H9 (cell line): ENCODE measurements around the gene HS6ST2. TPM values are rescaled to one million over a fixed set of nuclear protein-coding genes. Genes with fewer than 3 reads are reported as not detected.
A peak's percentile ranks its signal among the peaks of the same experiment; 100 is the strongest.

Experiments used
- DNase-seq: peaks from one replicate; pipeline ENCODE4 v3.0.0-alpha.2; 2017
- H2AFZ ChIP-seq: one replicate; pipeline ENCODE4 v1.6.1; 2013; ENCODE audit warnings: mild to moderate bottlenecking, low read length, control low read depth, moderate library complexity
- H2AK5ac ChIP-seq: 2 replicates; pipeline ENCODE4 v1.6.1; 2013; ENCODE audit warnings: low read length, control low read depth, mixed read lengths; ENCODE audit not compliant: insufficient read length
- H2BK120ac ChIP-seq: one replicate; pipeline ENCODE4 v1.6.1; 2013; ENCODE audit warnings: low read depth, mild to moderate bottlenecking, low read length, control low read depth, inconsistent platforms; ENCODE audit not compliant: poor library complexity, severe bottlenecking
- H2BK12ac ChIP-seq: 2 replicates; pipeline ENCODE4 v1.6.1; 2013; ENCODE audit warnings: low read length, control low read depth, mixed read lengths, low read depth; ENCODE audit not compliant: insufficient read length
- H2BK15ac ChIP-seq: 2 replicates; pipeline ENCODE4 v1.6.1; 2013; ENCODE audit warnings: low read depth, low read length, control low read depth
- H2BK20ac ChIP-seq: one replicate; pipeline ENCODE4 v1.6.1; 2013; ENCODE audit warnings: low read depth, mild to moderate bottlenecking, low read length, control low read depth, inconsistent platforms; ENCODE audit not compliant: poor library complexity, severe bottlenecking
- H2BK5ac ChIP-seq: 2 replicates; pipeline ENCODE4 v1.6.1; 2013; ENCODE audit warnings: low read length, control low read depth, mixed read lengths; ENCODE audit not compliant: insufficient read length
- H3K14ac ChIP-seq: 2 replicates; pipeline ENCODE4 v1.6.1; 2013; ENCODE audit warnings: low read length, control low read depth; ENCODE audit not compliant: insufficient read depth
- H3K18ac ChIP-seq: 2 replicates; pipeline ENCODE4 v1.6.1; 2013; ENCODE audit warnings: low read depth, mild to moderate bottlenecking, mixed read lengths, low read length, control low read depth; ENCODE audit not compliant: insufficient read length
- H3K23ac ChIP-seq: 2 replicates; pipeline ENCODE4 v1.6.1; 2013; ENCODE audit warnings: low read length, control low read depth, mixed read lengths, low read depth; ENCODE audit not compliant: insufficient read length
- H3K23me2 ChIP-seq: 2 replicates; pipeline ENCODE4 v1.6.1; 2013; ENCODE audit warnings: low read depth, mild to moderate bottlenecking, mixed read lengths, low read length, control low read depth; ENCODE audit not compliant: insufficient read length, poor library complexity, severe bottlenecking
- H3K27ac ChIP-seq: 2 replicates; pipeline ENCODE4 v1.5.1; 2013; ENCODE audit warnings: low read length, control low read depth, mixed read lengths, low read depth; ENCODE audit not compliant: insufficient read length
- H3K27me3 ChIP-seq: 2 replicates; pipeline ENCODE4 v1.6.1; 2013; ENCODE audit warnings: low read length, control low read depth, inconsistent platforms; ENCODE audit not compliant: insufficient read depth
- H3K4ac ChIP-seq: 2 replicates; pipeline ENCODE4 v1.6.1; 2013; ENCODE audit warnings: low read depth, mild to moderate bottlenecking, control low read depth, inconsistent platforms, low read length, moderate library complexity
- H3K4me1 ChIP-seq: 2 replicates; pipeline ENCODE4 v1.6.1; 2013; ENCODE audit warnings: low read length, control low read depth, inconsistent platforms; ENCODE audit not compliant: insufficient read depth
- H3K4me2 ChIP-seq: 2 replicates; pipeline ENCODE4 v1.6.1; 2013; ENCODE audit warnings: low read length, control low read depth, mixed read lengths; ENCODE audit not compliant: insufficient read length, insufficient read depth
- H3K56ac ChIP-seq: 2 replicates; pipeline ENCODE4 v1.6.1; 2013; ENCODE audit warnings: low read depth, mild to moderate bottlenecking, mixed read lengths, low read length, control low read depth; ENCODE audit not compliant: insufficient read length
- H3K79me1 ChIP-seq: 2 replicates; pipeline ENCODE4 v1.6.1; 2013; ENCODE audit warnings: low read depth, mild to moderate bottlenecking, moderate library complexity, low read length, control low read depth, inconsistent platforms; ENCODE audit not compliant: insufficient read depth, poor library complexity, severe bottlenecking
- H3K79me2 ChIP-seq: 2 replicates; pipeline ENCODE4 v1.6.1; 2013; ENCODE audit warnings: low read length, control low read depth, inconsistent platforms; ENCODE audit not compliant: insufficient read depth
- H3K9ac ChIP-seq: 2 replicates; pipeline ENCODE4 v1.6.1; 2013; ENCODE audit warnings: low read length, control low read depth, mixed read lengths; ENCODE audit not compliant: insufficient read length; ENCODE audit errors: extremely low read depth
- H3K9me3 ChIP-seq: one replicate; pipeline ENCODE4 v1.6.1; 2013; ENCODE audit warnings: low read depth, low read length, inconsistent platforms; ENCODE audit not compliant: control insufficient read depth
- H3T11ph ChIP-seq: one replicate; pipeline ENCODE4 v1.6.1; 2013; ENCODE audit warnings: mild to moderate bottlenecking, low read length, control low read depth, inconsistent platforms
- H4K20me1 ChIP-seq: one replicate; pipeline ENCODE4 v1.6.1; 2013; ENCODE audit not compliant: control insufficient read depth, insufficient read length, insufficient read depth
- H4K5ac ChIP-seq: 2 replicates; pipeline ENCODE4 v1.6.1; 2013; ENCODE audit warnings: low read depth, mild to moderate bottlenecking, mixed read lengths, low read length, control low read depth; ENCODE audit not compliant: insufficient read length
- H4K8ac ChIP-seq: replicated peaks from 2 replicates; pipeline ENCODE4 v1.6.1; 2013; ENCODE audit warnings: low read length, control low read depth, mixed read lengths, low read depth; ENCODE audit not compliant: insufficient read length
- H4K91ac ChIP-seq: 2 replicates; pipeline ENCODE4 v1.6.1; 2013; ENCODE audit warnings: low read depth, mild to moderate bottlenecking, moderate library complexity, mixed read lengths, low read length, control low read depth; ENCODE audit not compliant: insufficient read length
- H3K27ac Mint-ChIP-seq, 3 experiments: 2 replicates in 2 of 3; 3 replicates in 1 of 3; pipeline ENCODE4 v1.8.0; 2020 to 2021; ENCODE audit warnings: mixed read lengths in 3 of 3, mild to moderate bottlenecking in 1 of 3, moderate library complexity in 1 of 3
- H3K27me3 Mint-ChIP-seq: 2 replicates; pipeline ENCODE4 v1.8.0; 2021; ENCODE audit warnings: low read depth, mild to moderate bottlenecking, moderate library complexity, mixed read lengths
- H3K36me3 Mint-ChIP-seq, 3 experiments: 2 replicates in 2 of 3; 3 replicates in 1 of 3; pipeline ENCODE4 v1.8.0; 2020 to 2021; ENCODE audit warnings: low read depth in 3 of 3, mixed read lengths in 3 of 3; ENCODE audit not compliant: insufficient read depth in 1 of 3
- H3K4me1 Mint-ChIP-seq, 2 experiments: 2 replicates each; pipeline ENCODE4 v1.8.0; 2020; ENCODE audit warnings: mixed read lengths in 2 of 2
- H3K4me3 Mint-ChIP-seq, 2 experiments: 2 replicates in 1 of 2; 3 replicates in 1 of 2; pipeline ENCODE4 v1.8.0; 2020 to 2021; ENCODE audit warnings: mild to moderate bottlenecking in 2 of 2, mixed read lengths in 2 of 2, moderate library complexity in 1 of 2
- H3K9me3 Mint-ChIP-seq, 2 experiments: 2 replicates in 1 of 2; 3 replicates in 1 of 2; pipeline ENCODE4 v1.8.0; 2020; ENCODE audit warnings: mild to moderate bottlenecking in 2 of 2, mixed read lengths in 2 of 2, moderate library complexity in 1 of 2
- WGBS: extraction: QIAGEN DNeasy Blood & Tissue Kit; methylation state at CpG from one replicate; pipeline ENCODE4 v1.1.7; 2013; ENCODE audit warnings: missing lambda C conversion rate, low lambda C conversion rate, mixed read lengths; ENCODE audit not compliant: insufficient read length; ENCODE audit errors: extremely low coverage; 5-methylcytosine and 5-hydroxymethylcytosine counted together
- total RNA-seq: library from RNA; stranded (reverse); gene quantifications from 2 replicates; pipeline ENCODE4 v1.2.1, GENCODE V29; 2021
- TF ChIP-seq, protein P1 (sequence below): fragments of 200-600 bp; sonication (generic); conservative IDR thresholded peaks from 3 replicates; pipeline ENCODE4 v1.8.0; 2021; ENCODE audit warnings: antibody characterized with exemption, mild to moderate bottlenecking

HS6ST2 gene
- total RNA-seq, 1 experiment from 2014 or later = 4.8 TPM

DNA sequence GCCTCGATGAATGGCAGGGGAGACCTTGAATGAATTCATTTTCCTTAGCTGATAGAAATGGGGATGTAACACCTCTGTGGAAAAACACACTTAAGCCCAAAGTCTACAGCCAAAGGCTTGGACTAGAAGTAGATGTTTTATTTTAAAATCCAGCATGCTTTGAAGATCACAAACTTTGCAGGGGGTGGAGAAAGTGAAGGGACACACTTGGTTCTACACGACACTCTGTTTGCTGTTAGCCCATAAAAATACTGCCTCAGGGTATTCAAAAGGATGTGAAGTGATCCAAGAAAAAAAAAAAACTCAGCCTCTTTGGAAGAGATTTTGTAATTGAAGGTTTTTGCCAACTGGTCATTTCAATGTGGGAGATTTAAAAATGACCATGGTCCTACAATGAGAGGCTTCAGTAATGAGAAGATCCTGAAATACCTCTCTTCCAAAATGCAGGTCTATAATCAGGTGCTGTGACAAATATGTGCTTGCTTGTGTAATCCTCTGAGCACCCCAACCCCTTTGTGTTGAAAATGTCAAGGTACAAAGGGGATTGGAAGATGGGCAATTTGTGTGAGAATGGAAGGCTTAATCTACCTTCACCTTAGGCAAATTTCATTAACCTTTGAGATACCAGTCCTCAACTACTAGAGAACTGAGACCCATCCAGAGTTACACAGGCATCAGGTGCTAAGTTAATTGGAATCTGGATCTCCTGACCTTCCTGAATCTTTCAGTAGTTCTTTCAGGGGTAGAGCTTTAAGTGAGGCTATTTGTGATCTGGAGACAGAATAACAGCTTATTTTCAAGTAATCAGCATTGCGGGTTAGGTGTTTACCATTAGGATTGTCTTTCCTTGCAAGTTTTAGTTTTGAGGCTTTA lies 82.5 kb downstream of the HS6ST2 start:
- H3K27me3 ChIP-seq = no peaks in the 10 kb centered on the region
- no peak overlapping the region for H3T11ph ChIP-seq
- peak overlapping the region; percentile 45 for H3K18ac ChIP-seq
- no peak overlapping the region for H2AK5ac ChIP-seq
- H3K9ac ChIP-seq = no peak overlapping the region
- H3K4me1 ChIP-seq = peaks cover 29% of the 10 kb centered on the region
- H4K8ac ChIP-seq = no peak overlapping the region
- Mint-ChIP-seq H3K27ac (peak overlapping the region; percentile 89 to 98 (median 97)), H3K27me3 (no peaks in the 10 kb centered on the region), H3K4me3 (peak overlapping the region; percentile 54 to 73), H3K36me3 (peaks cover 0 to 8% (median 0%) of the 10 kb centered on the region in 3 experiments; a peak in 4 of 7 replicates), H3K9me3 (peaks cover 0 to 3% of the 10 kb centered on the region in 2 experiments; a peak in 1 of 5 replicates), H3K4me1 (peaks cover 71 to 72% of the 10 kb centered on the region in 2 experiments)
- no peak overlapping the region for H4K91ac ChIP-seq
- H3K23ac ChIP-seq = no peak overlapping the region
- peak overlapping the region; percentile 55 for H3K27ac ChIP-seq
- H2BK15ac ChIP-seq = no peak overlapping the region
- peak overlapping the region; percentile 89 for H3K4me2 ChIP-seq
- H3K79me2 ChIP-seq = no peaks in the 10 kb centered on the region
- H2BK5ac ChIP-seq = no peak overlapping the region
- peak; percentile 40 for DNase-seq
- peaks cover 4% of the 10 kb centered on the region for H3K23me2 ChIP-seq
- no peak overlapping the region for H2BK120ac ChIP-seq
- no peak overlapping the region for H3K14ac ChIP-seq
- no peak overlapping the region for H3K56ac ChIP-seq
- TF ChIP-seq, protein P1, sequence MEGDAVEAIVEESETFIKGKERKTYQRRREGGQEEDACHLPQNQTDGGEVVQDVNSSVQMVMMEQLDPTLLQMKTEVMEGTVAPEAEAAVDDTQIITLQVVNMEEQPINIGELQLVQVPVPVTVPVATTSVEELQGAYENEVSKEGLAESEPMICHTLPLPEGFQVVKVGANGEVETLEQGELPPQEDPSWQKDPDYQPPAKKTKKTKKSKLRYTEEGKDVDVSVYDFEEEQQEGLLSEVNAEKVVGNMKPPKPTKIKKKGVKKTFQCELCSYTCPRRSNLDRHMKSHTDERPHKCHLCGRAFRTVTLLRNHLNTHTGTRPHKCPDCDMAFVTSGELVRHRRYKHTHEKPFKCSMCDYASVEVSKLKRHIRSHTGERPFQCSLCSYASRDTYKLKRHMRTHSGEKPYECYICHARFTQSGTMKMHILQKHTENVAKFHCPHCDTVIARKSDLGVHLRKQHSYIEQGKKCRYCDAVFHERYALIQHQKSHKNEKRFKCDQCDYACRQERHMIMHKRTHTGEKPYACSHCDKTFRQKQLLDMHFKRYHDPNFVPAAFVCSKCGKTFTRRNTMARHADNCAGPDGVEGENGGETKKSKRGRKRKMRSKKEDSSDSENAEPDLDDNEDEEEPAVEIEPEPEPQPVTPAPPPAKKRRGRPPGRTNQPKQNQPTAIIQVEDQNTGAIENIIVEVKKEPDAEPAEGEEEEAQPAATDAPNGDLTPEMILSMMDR = no peak
- H2AFZ ChIP-seq = no peak overlapping the region
- H3K79me1 ChIP-seq = no peaks in the 10 kb centered on the region
- no peak overlapping the region for H4K5ac ChIP-seq
- H2BK20ac ChIP-seq = no peak overlapping the region
- no CpG with 5 or more reads among the region's 3 CpGs for WGBS
- H2BK12ac ChIP-seq = peak overlapping the region; percentile 80
- no peaks in the 10 kb centered on the region for H4K20me1 ChIP-seq
- H3K9me3 ChIP-seq = no peaks in the 10 kb centered on the region
- no peak overlapping the region for H3K4ac ChIP-seq
